H1 (cell line): ENCODE results near the gene SIPA1L3. TPM values are rescaled to one million over a fixed set of nuclear protein-coding genes. Genes with fewer than 3 reads are reported as not detected.

Experiments used
- CTCF ChIA-PET: fragments of 300-600 bp; sonication (Branson Sonifier 250); formaldehyde crosslinking; loops from one replicate; lab custom pipeline; 2021; ENCODE audit not compliant: partially characterized antibody; lab: Charles Lee
- POLR2A ChIA-PET: fragments of 300-600 bp; sonication (Branson Sonifier 250); formaldehyde crosslinking; loops from one replicate; lab custom pipeline; 2021; ENCODE audit warnings: inconsistent platforms; ENCODE audit not compliant: partially characterized antibody; lab: Charles Lee
- DNase-seq, 2 experiments: peaks; one replicate each; pipeline versions ENCODE4 v3.0.0 to v3.0.0-alpha.2; 2010 to 2022; ENCODE audit warnings: low spot score in 2 of 2, low read depth in 1 of 2, mixed read lengths in 1 of 2
- FAIRE-seq: peaks from 2 replicates; lab custom pipeline; 2011; peaks lifted over from hg19 to GRCh38; lab: Jason Lieb, UNC
- H2AFZ ChIP-seq: 2 replicates; pipeline ENCODE4 v1.8.1; 2012; ENCODE audit warnings: low read length, inconsistent platforms
- H2AK5ac ChIP-seq: 2 replicates; pipeline ENCODE4 v1.6.1; 2013; ENCODE audit warnings: low read depth, low read length
- H2BK120ac ChIP-seq: replicated peaks from 2 replicates; pipeline ENCODE3; 2013; ENCODE audit warnings: low read depth, low read length, inconsistent platforms
- H2BK12ac ChIP-seq: 2 replicates; pipeline ENCODE4 v1.6.1; 2013; ENCODE audit warnings: low read depth, low read length
- H2BK15ac ChIP-seq: 2 replicates; pipeline ENCODE4 v1.6.1; 2013; ENCODE audit warnings: low read length
- H2BK20ac ChIP-seq: 2 replicates; pipeline ENCODE4 v1.6.1; 2013; ENCODE audit warnings: low read length
- H2BK5ac ChIP-seq: 2 replicates; pipeline ENCODE4 v1.6.1; 2013; ENCODE audit warnings: low read depth, low read length
- H3K14ac ChIP-seq: 2 replicates; pipeline ENCODE4 v1.6.1; 2013; ENCODE audit warnings: inconsistent platforms; ENCODE audit not compliant: insufficient read length
- H3K18ac ChIP-seq: 2 replicates; pipeline ENCODE4 v1.6.1; 2013; ENCODE audit warnings: low read length; ENCODE audit errors: extremely low read depth
- H3K23ac ChIP-seq: 2 replicates; pipeline ENCODE4 v1.6.1; 2013; ENCODE audit warnings: inconsistent platforms; ENCODE audit not compliant: insufficient read length
- H3K23me2 ChIP-seq: 2 replicates; pipeline ENCODE4 v1.6.1; 2013; ENCODE audit warnings: low read depth, low read length
- H3K27ac ChIP-seq: 2 replicates; pipeline ENCODE4 v1.6.1; 2011; ENCODE audit warnings: low read depth, low read length, inconsistent platforms
- H3K27me3 ChIP-seq, 4 experiments: replicated peaks in 1 of 4; 1 replicate in 1 of 4; 2 replicates in 3 of 4; pipeline versions ENCODE4 v1.6.1 to v1.8.1; 2011 to 2013; ENCODE audit warnings: low read length in 3 of 4, mild to moderate bottlenecking in 3 of 4, inconsistent platforms in 2 of 4, mixed read lengths in 2 of 4, moderate library complexity in 1 of 4; ENCODE audit not compliant: control insufficient read depth in 3 of 4, insufficient read depth in 3 of 4; ENCODE audit errors: extremely low read depth in 1 of 4
- H3K36me3 ChIP-seq, 4 experiments: 2 replicates each; pipeline versions ENCODE4 v1.6.1 to v1.8.1; 2011 to 2013; ENCODE audit warnings: mild to moderate bottlenecking in 4 of 4, low read length in 3 of 4, moderate library complexity in 2 of 4, control low read depth in 1 of 4, inconsistent platforms in 1 of 4; ENCODE audit not compliant: insufficient read depth in 4 of 4, control insufficient read depth in 2 of 4
- H3K4ac ChIP-seq: replicated peaks from 2 replicates; pipeline ENCODE3; 2013; ENCODE audit warnings: low read length, low read depth, mixed read lengths, inconsistent platforms; ENCODE audit not compliant: insufficient read length
- H3K4me1 ChIP-seq, 4 experiments: replicated peaks in 1 of 4; 1 replicate in 1 of 4; 2 replicates in 3 of 4; pipeline versions ENCODE4 v1.6.1 to v1.8.1; 2011 to 2013; ENCODE audit warnings: low read length in 3 of 4, inconsistent platforms in 2 of 4, mixed read lengths in 1 of 4; ENCODE audit not compliant: insufficient read depth in 4 of 4, control insufficient read depth in 3 of 4
- H3K4me2 ChIP-seq, 2 experiments: 2 replicates each; pipeline versions ENCODE4 v1.6.1 to v1.8.1; 2011 to 2013; ENCODE audit warnings: low read depth in 2 of 2, low read length in 2 of 2, control low read depth in 1 of 2, inconsistent platforms in 1 of 2, mild to moderate bottlenecking in 1 of 2; ENCODE audit not compliant: insufficient read depth in 1 of 2
- H3K4me3 ChIP-seq, 4 experiments: fragments of 200-600, 300-600 bp in 1 of 4; sonication (generic), shearing (Covaris generic), sonication (Bioruptor Twin) in 1 of 4; 2 replicates each; pipeline versions ENCODE4 v1.5.1 to v1.8.1; 2011 to 2016; ENCODE audit warnings: low read length in 4 of 4, low read depth in 3 of 4, control low read depth in 2 of 4, inconsistent platforms in 2 of 4, mild to moderate bottlenecking in 2 of 4, mixed read lengths in 1 of 4, moderate library complexity in 1 of 4; ENCODE audit not compliant: insufficient read depth in 2 of 4; ENCODE audit errors: extremely low read depth in 1 of 4
- H3K56ac ChIP-seq: replicated peaks from 2 replicates; pipeline ENCODE3; 2013; ENCODE audit warnings: low read depth, mild to moderate bottlenecking, mixed read lengths, low read length, inconsistent platforms; ENCODE audit not compliant: insufficient read length
- H3K79me1 ChIP-seq: 2 replicates; pipeline ENCODE4 v1.6.1; 2013; ENCODE audit warnings: low read depth, low read length, control low read depth
- H3K79me2 ChIP-seq, 2 experiments: 2 replicates each; pipeline versions ENCODE4 v1.6.1 to v1.8.1; 2012 to 2013; ENCODE audit warnings: low read length in 2 of 2, mild to moderate bottlenecking in 2 of 2, inconsistent platforms in 1 of 2; ENCODE audit not compliant: insufficient read depth in 2 of 2, control insufficient read depth in 1 of 2
- H3K9ac ChIP-seq, 4 experiments: replicated peaks in 1 of 4; 1 replicate in 1 of 4; 2 replicates in 3 of 4; pipeline versions ENCODE4 v1.6.1 to v1.8.1; 2011 to 2013; ENCODE audit warnings: low read depth in 3 of 4, low read length in 3 of 4, control low read depth in 2 of 4, mild to moderate bottlenecking in 2 of 4, moderate library complexity in 2 of 4, inconsistent platforms in 1 of 4; ENCODE audit errors: extremely low read depth in 1 of 4
- H3K9me3 ChIP-seq, 2 experiments: 2 replicates each; pipeline versions ENCODE4 v1.6.1 to v1.8.1; 2012 to 2013; ENCODE audit warnings: mild to moderate bottlenecking in 2 of 2, moderate library complexity in 2 of 2, control low read depth in 1 of 2, inconsistent platforms in 1 of 2, low read depth in 1 of 2, low read length in 1 of 2, mixed read lengths in 1 of 2; ENCODE audit not compliant: insufficient read depth in 2 of 2
- H4K20me1 ChIP-seq, 2 experiments: replicated peaks in 1 of 2; 2 replicates each; pipeline versions ENCODE3 to v1.8.1; 2011 to 2013; ENCODE audit warnings: inconsistent platforms in 2 of 2, low read length in 2 of 2, mild to moderate bottlenecking in 1 of 2; ENCODE audit not compliant: insufficient read depth in 2 of 2, control insufficient read depth in 1 of 2
- H4K5ac ChIP-seq: 2 replicates; pipeline ENCODE4 v1.6.1; 2013; ENCODE audit warnings: low read length, low read depth, mixed read lengths, inconsistent platforms; ENCODE audit not compliant: insufficient read length
- H4K8ac ChIP-seq: 2 replicates; pipeline ENCODE4 v1.8.0; 2013; ENCODE audit warnings: mild to moderate bottlenecking, moderate library complexity, low read length, inconsistent platforms; ENCODE audit not compliant: insufficient read depth; ENCODE audit errors: extremely low read depth
- H4K91ac ChIP-seq: replicated peaks from 2 replicates; pipeline ENCODE3; 2013; ENCODE audit warnings: low read length, mixed read lengths, inconsistent platforms; ENCODE audit not compliant: insufficient read length
- CHD2 ChIP-seq: IDR thresholded peaks from 2 replicates; pipeline ENCODE4 v1.6.1; 2012; ENCODE audit warnings: low read length, improper control_type of control experiment
- KDM1A ChIP-seq: fragments of 200-600, 300-600 bp; sonication (generic); IDR thresholded peaks from 2 replicates; pipeline ENCODE4 v1.7.1; 2016; ENCODE audit warnings: mild to moderate bottlenecking, low read length, borderline replicate concordance
- RBBP5 ChIP-seq: IDR thresholded peaks from 2 replicates; pipeline ENCODE4 v1.7.1; 2012; ENCODE audit warnings: low read depth, mild to moderate bottlenecking, inconsistent platforms, low read length, moderate library complexity, borderline replicate concordance
- YY1 ChIP-seq: IDR thresholded peaks from 2 replicates; pipeline ENCODE4 v1.6.1; 2011; ENCODE audit warnings: low read depth, mild to moderate bottlenecking, low read length
- WGBS, 2 experiments: shearing (Covaris generic) in 1 of 2; methylation state at CpG; one replicate each; pipeline versions ENCODE4 v1.1.6 to v1.1.7; 2013 to 2015; ENCODE audit warnings: low lambda C conversion rate in 2 of 2, mixed read lengths in 2 of 2, inconsistent platforms in 1 of 2, low coverage in 1 of 2, missing lambda C conversion rate in 1 of 2; ENCODE audit not compliant: insufficient replicate concordance in 2 of 2, insufficient coverage in 1 of 2, insufficient read length in 1 of 2; ENCODE audit errors: extremely low coverage in 1 of 2, missing lambda C conversion rate in 1 of 2; 5-methylcytosine and 5-hydroxymethylcytosine counted together
- polyA plus RNA-seq, 7 experiments: library from polyadenylated mRNA; depleted of rRNA in 3 of 7; stranded (reverse) in 5 of 7; unstranded in 2 of 7; fragments of >200 nt in 5 of 7; fragments of 200-250 nt in 2 of 7; gene quantifications; 1 replicate in 5 of 7; 2 replicates in 1 of 7; 4 replicates in 1 of 7; pipeline versions ENCODE4 v1.2.1 to v1.2.3, GENCODE V29; 2011 to 2013; ENCODE audit warnings: missing spikeins in 2 of 7, mixed read lengths in 2 of 7
- total RNA-seq: library from RNA; stranded (reverse); fragmentation: NEBNext Ultra II Directional; extraction: Animal tissue kit (Norgen Biotek cat#: 25700); gene quantifications from 2 replicates; pipeline ENCODE4 v1.2.1, GENCODE V29; 2021

SIPA1L3 gene
- total and polyA plus RNA-seq, 2 of the 8 experiments (the other 6 are each of a cell fraction or from before 2014, with no cell fraction given): 15.0 to 54.9 TPM

DNA sequence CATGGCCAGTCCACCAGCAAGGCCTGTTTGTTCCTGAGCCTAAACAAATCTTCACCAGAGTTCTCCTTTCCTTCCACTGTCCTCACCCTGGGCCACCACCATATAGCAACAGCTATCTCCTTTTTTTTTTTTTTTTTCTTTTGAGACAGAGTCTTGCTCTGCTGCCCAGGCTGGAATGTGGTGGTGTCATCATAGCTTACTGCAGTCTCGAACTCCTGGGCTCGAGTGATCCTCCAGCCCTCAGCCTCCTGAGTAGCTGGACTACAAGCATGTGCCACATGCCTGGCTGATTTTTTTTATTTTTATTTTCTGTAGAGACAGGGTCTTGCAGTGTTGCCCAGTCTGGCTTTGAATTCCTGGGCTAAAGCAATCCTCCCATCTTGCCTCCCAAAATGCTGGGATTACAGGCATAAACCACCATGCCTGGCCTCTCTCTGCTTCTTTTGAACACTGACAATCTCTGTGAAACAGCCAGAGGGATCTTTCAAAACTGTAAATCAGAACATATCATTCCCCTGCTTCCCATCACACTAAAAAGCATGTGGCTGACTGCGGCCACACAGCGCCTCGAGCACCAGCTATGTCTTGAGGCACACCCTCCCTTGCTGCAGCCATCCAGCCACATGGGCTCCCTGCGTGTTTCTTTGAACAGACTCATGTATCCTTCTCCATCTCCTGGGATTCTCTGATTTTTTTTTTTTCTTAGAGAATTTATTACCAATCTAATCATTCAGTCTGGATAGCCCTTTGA, 110.6 kb downstream of the SIPA1L3 start:
- peaks cover 1 to 5% of the 10 kb centered on the region in 2 experiments for H4K20me1 ChIP-seq
- no peaks in the 10 kb centered on the region for H3K9me3 ChIP-seq
- 93% methylated on average over 6 of the region's 6 CpGs; no CpG with 5 or more reads in 1 of the 2 experiments for WGBS, 2 experiments
- no peak overlapping the region for H2AK5ac ChIP-seq
- no peak overlapping the region for H3K4me3 ChIP-seq
- no peak overlapping the region for H3K23ac ChIP-seq
- no peak for FAIRE-seq
- TF ChIP-seq RBBP5 (no peak), YY1 (no peak), CHD2 (no peak), KDM1A (no peak)
- no peak overlapping the region for H2AFZ ChIP-seq
- ChIA-PET POLR2A (interaction anchor here (0.9 kb wide), 1 partner anchor 22 kb away, joined by 4 read pairs; no protein-coding TSS in a partner anchor), CTCF (interaction anchor here (0.7 to 1.7 kb wide), 2 partner anchors 15 to 114 kb away, joined by 3 to 5 read pairs; no protein-coding TSS in a partner anchor)
- H3K27me3 ChIP-seq: no peaks in the 10 kb centered on the region
- no peaks in the 10 kb centered on the region for H3K36me3 ChIP-seq
- peaks cover 0 to 12% of the 10 kb centered on the region in 2 experiments; a peak in 2 of 4 replicates for H3K79me2 ChIP-seq
- no peak overlapping the region for H3K4ac ChIP-seq
- no peak overlapping the region for H2BK15ac ChIP-seq
- no peak overlapping the region for H2BK12ac ChIP-seq
- H3K23me2 ChIP-seq: no peaks in the 10 kb centered on the region
- no peak overlapping the region for H3K18ac ChIP-seq
- H4K5ac ChIP-seq: no peak overlapping the region
- no peak overlapping the region for H3K9ac ChIP-seq
- no peak overlapping the region for H4K91ac ChIP-seq
- no peak overlapping the region for H2BK120ac ChIP-seq
- H3K4me2 ChIP-seq: no peak overlapping the region
- no peak overlapping the region for H2BK5ac ChIP-seq
- no peak overlapping the region for H4K8ac ChIP-seq
- peaks cover 0 to 11% (median 4%) of the 10 kb centered on the region in 4 experiments; a peak in 5 of 7 replicates for H3K4me1 ChIP-seq
- no peak for DNase-seq
- H2BK20ac ChIP-seq: no peak overlapping the region
- H3K56ac ChIP-seq: no peak overlapping the region
- no peak overlapping the region for H3K14ac ChIP-seq
- H3K79me1 ChIP-seq: peaks cover 4% of the 10 kb centered on the region; the same call in 1 of the 2 replicates
- H3K27ac ChIP-seq: no peak overlapping the region
